Measurements from ENCODE around the gene LMO1. TPM values are rescaled to one million over a fixed set of nuclear protein-coding genes. Genes with fewer than 3 reads are reported as not detected.

LMO1 gene
- polyA plus RNA-seq, 1 of the 3 experiments (the other 2 are of a cell fraction): 0.12 TPM

DNA sequence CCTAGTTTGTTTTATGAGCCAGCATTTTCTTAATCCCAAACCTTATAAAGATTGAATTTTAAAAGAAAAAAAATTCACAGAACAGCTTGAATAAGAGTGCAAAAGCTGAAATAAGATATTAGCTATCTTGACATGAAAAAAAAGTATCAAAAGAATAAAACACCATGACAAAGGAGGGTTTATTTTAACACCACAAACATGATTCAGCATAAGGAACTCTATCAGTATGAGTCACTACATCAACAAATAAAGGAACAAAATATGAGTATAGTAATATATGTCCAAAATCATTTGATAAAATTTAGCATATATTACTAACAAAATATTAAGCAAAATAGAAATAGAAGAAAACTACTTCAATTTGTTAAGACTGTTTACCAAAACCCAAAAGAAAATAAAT is 9.6 kb upstream of the LMO1 start (continued):
- TF ChIP-seq, protein P1, sequence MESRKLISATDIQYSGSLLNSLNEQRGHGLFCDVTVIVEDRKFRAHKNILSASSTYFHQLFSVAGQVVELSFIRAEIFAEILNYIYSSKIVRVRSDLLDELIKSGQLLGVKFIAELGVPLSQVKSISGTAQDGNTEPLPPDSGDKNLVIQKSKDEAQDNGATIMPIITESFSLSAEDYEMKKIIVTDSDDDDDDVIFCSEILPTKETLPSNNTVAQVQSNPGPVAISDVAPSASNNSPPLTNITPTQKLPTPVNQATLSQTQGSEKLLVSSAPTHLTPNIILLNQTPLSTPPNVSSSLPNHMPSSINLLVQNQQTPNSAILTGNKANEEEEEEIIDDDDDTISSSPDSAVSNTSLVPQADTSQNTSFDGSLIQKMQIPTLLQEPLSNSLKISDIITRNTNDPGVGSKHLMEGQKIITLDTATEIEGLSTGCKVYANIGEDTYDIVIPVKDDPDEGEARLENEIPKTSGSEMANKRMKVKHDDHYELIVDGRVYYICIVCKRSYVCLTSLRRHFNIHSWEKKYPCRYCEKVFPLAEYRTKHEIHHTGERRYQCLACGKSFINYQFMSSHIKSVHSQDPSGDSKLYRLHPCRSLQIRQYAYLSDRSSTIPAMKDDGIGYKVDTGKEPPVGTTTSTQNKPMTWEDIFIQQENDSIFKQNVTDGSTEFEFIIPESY (IDR thresholded peaks at IDR 0.05; ENCODE audit: borderline replicate concordance, low read depth): no peak
- TF ChIP-seq FOXJ3 (CRISPR knock-in tag; IDR thresholded peaks at IDR 0.05): no peak
- TF ChIP-seq EP300 (IDR thresholded peaks at IDR 0.05; ENCODE audit: borderline replicate concordance in 1 of 2, low read depth in 1 of 2, low read length in 1 of 2): no peak
- TF ChIP-seq, protein P2, sequence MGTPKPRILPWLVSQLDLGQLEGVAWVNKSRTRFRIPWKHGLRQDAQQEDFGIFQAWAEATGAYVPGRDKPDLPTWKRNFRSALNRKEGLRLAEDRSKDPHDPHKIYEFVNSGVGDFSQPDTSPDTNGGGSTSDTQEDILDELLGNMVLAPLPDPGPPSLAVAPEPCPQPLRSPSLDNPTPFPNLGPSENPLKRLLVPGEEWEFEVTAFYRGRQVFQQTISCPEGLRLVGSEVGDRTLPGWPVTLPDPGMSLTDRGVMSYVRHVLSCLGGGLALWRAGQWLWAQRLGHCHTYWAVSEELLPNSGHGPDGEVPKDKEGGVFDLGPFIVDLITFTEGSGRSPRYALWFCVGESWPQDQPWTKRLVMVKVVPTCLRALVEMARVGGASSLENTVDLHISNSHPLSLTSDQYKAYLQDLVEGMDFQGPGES (IDR thresholded peaks at IDR 0.05; ENCODE audit: low read depth, low read length): no peak
- no peak for TF ChIP-seq RXRA (IDR thresholded peaks at IDR 0.05; ENCODE audit: borderline replicate concordance, low read depth)
- TF ChIP-seq FOXM1 (IDR thresholded peaks at IDR 0.05; ENCODE audit: low read depth): no peak
- no peak for TF ChIP-seq EZH2phosphoT487 (IDR thresholded peaks at IDR 0.05; ENCODE audit: borderline replicate concordance, low read depth)
- TF ChIP-seq SIN3A (IDR thresholded peaks at IDR 0.05; ENCODE audit: borderline replicate concordance, low read depth, low read length): no peak
- no peak for TF ChIP-seq FOSL2 (IDR thresholded peaks at IDR 0.05; ENCODE audit: borderline replicate concordance, low read depth)

DNA sequence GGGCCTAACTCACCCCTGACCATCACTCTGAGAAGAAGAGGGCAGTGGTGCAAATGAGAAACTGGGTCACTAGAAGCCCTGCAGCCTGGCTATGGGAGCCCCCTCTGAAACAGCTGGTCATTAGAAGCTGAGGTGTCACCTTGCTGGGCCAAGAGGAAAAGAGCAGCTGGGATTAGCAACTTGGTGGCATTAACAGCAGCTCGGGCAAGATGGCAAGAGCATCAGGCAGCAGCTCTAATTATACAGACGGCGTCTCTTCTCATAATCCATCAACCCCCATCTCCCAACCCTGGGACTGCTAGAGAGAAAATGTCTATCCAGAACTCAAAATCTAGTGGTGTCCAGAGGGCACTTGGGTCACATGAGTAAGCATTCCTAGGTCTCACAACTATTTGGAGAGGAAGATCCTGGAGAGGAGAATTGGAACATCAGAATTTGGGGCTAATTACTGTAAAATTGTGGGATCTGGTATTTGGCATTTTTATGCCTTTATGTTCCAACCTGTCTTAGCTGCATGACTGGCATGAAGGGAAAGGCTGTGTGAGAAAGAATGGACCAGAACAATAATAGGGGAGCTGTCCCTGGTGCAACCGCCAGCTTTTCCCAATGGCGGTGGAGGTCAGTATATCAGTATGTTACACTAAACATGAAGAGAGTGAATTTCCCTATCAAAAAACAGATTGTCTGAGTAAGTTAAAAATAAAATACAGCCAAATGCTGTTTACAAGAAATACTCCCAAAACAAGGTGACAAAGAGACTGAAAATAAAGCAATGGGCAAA is 7.6 kb upstream of the LMO1 start:
- H3K9me3 ChIP-seq: no peaks in the 10 kb centered on the region
- TF ChIP-seq ELF1 (IDR thresholded peaks at IDR 0.05): no peak
- TF ChIP-seq RCOR1 (IDR thresholded peaks at IDR 0.05; ENCODE audit: low read length): no peak
- TF ChIP-seq GATA2 (CRISPR knock-in tag; IDR thresholded peaks at IDR 0.05): no peak
- TF ChIP-seq POLR2AphosphoS5 (IDR thresholded peaks at IDR 0.05; ENCODE audit: low read depth, low read length): no peak
- peaks cover 29% of the 10 kb centered on the region for H3K27me3 ChIP-seq (ENCODE audit: insufficient read depth)
- CTCF ChIA-PET: interaction anchor here (0.7 to 18.2 kb wide), 5 partner anchors 8 to 296 kb away, joined by 3 to 302 read pairs (median 5); partner anchors contain the start of gene LMO1
- no peak overlapping the region for H3K4me3 ChIP-seq (ENCODE audit: low read depth in 2 of 2, low read length in 1 of 2)
- no peak overlapping the region for H3K4me2 ChIP-seq
- H4K20me1 ChIP-seq (ENCODE audit: insufficient read depth): no peaks in the 10 kb centered on the region
- no peaks in the 10 kb centered on the region for H3K9me2 ChIP-seq
- no peak overlapping the region for H3K27ac ChIP-seq (ENCODE audit: low read depth in 2 of 2, low read length in 1 of 2)
- 89% methylated on average over 5 of the region's 5 CpGs for WGBS (ENCODE audit: low lambda C conversion rate)
- H3K36me3 ChIP-seq (replicated peaks in 1 of 2; ENCODE audit: control insufficient read depth in 1 of 2, insufficient read depth in 2 of 2, low read length in 1 of 2): no peaks in the 10 kb centered on the region
- no peaks in the 10 kb centered on the region for H3F3A ChIP-seq (replicated peaks; ENCODE audit: insufficient read depth)
- DNase-seq: no peak
- peaks cover 0 to 32% of the 10 kb centered on the region in 2 experiments; a peak in 1 of 4 replicates for H3K4me1 ChIP-seq (ENCODE audit: control insufficient read depth in 1 of 2, insufficient read depth in 2 of 2, low read depth in 1 of 2, low read length in 1 of 2)
- no peaks in the 10 kb centered on the region for H3K79me2 ChIP-seq (ENCODE audit: insufficient read depth)
- no peak overlapping the region for H3K9ac ChIP-seq
- H2AFZ ChIP-seq (ENCODE audit: low read depth): no peak overlapping the region
- POLR2A ChIA-PET: no interaction called here
